HG03469 (cell line): ENCODE measurements around the gene MYH15.
A peak's percentile ranks its signal among the peaks of the same experiment; 100 is the strongest.

Source experiments
- ATAC-seq: cut with Tn5 transposase; IDR thresholded peaks from one replicate; pipeline ENCODE4 v1.9.1; 2021; ENCODE audit warnings: mild to moderate bottlenecking, moderate library complexity, moderate number of reproducible peaks; ENCODE audit not compliant: unreplicated experiment

Gene MYH15

GRCh38 chr3:108416111-108416869 is 94.1 kb downstream of the MYH15 start:
- ATAC-seq, result no peak

- no peak for ATAC-seq
These were observed 94.7 kb downstream of the MYH15 start for GRCh38 chr3:108415661-108416060.

- ATAC-seq, result no peak
These were observed 96.4 kb downstream of the MYH15 start for GRCh38 chr3:108414007-108414406.

GRCh38 chr3:108412121-108412750 is 98.2 kb downstream of the MYH15 start:
- no peak for ATAC-seq

- no peak for ATAC-seq
These were observed 99.8 kb downstream of the MYH15 start for GRCh38 chr3:108410531-108410984.

- no peak for ATAC-seq
These were observed 100.6 kb downstream of the MYH15 start for GRCh38 chr3:108409800-108410178.

GRCh38 chr3:108408883-108409799 is 101.3 kb downstream of the MYH15 start:
- ATAC-seq, result no peak

GRCh38 chr3:108407886-108408285 is 102.5 kb downstream of the MYH15 start:
- ATAC-seq, result no peak

- ATAC-seq, result peak; percentile 92
These were observed 103.7 kb downstream of the MYH15 start for GRCh38 chr3:108406661-108407206.

- ATAC-seq, result peak; percentile 4
These were observed 104.2 kb downstream of the MYH15 start for GRCh38 chr3:108406063-108406660.

- ATAC-seq, result no peak
These were observed 106.0 kb downstream of the MYH15 start for GRCh38 chr3:108404368-108404767.

- ATAC-seq, result no peak
These were observed 106.6 kb downstream of the MYH15 start for GRCh38 chr3:108403686-108404345.

GRCh38 chr3:108403198-108403597 is 107.2 kb downstream of the MYH15 start:
- no peak for ATAC-seq

- ATAC-seq, result no peak
These were observed 108.6 kb downstream of the MYH15 start for GRCh38 chr3:108401836-108402235.

- no peak for ATAC-seq
These were observed 111.9 kb downstream of the MYH15 start for GRCh38 chr3:108398510-108398909.

GRCh38 chr3:108396336-108396735 is 114.1 kb downstream of the MYH15 start:
- ATAC-seq, result no peak

- ATAC-seq, result no peak
These were observed 115.8 kb downstream of the MYH15 start for GRCh38 chr3:108394563-108394962.

GRCh38 chr3:108394016-108394415 is 116.4 kb downstream of the MYH15 start:
- ATAC-seq, result no peak

GRCh38 chr3:108393128-108393900 is 117.1 kb downstream of the MYH15 start:
- ATAC-seq, result no peak
